ENCODE data around the gene TIAM1. TPM values are rescaled to one million over a fixed set of nuclear protein-coding genes. Genes with fewer than 3 reads are reported as not detected.

Gene TIAM1
- total and polyA plus RNA-seq, 2 donors from 2014 or later: 4.6 to 30.0 TPM

DNA sequence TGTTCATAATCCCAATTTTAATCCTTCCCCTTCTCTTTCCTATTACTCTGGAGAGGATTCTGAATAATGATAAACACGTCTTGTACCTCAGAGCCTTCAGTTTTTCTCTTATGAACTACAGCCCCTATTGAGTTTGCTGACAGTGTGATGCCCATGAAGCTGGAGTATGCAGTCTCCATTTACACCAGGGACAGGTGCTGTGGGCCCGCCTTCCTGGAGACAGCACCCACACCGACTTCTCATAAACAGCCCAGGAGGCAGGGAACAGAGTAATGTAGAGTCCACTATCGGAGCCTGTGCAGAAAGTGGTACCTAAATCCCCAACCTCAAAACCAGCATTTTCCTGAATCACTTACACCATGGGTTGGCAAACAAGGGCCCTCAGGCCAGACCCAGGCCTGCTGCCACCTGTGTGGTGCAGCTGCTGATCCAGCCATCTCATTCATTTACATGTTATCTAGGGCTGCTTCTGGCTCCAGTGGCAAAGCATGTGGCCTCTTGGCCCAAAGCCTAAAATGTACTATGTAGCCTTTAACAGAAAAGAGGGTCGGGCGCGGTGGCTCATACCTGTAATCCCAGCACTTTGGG is 210.7 kb downstream of the TIAM1 start:
- no peak overlapping the region for H3K9ac ChIP-seq (ENCODE audit: low read length in 3 of 3)
- TF ChIP-seq, protein P1, sequence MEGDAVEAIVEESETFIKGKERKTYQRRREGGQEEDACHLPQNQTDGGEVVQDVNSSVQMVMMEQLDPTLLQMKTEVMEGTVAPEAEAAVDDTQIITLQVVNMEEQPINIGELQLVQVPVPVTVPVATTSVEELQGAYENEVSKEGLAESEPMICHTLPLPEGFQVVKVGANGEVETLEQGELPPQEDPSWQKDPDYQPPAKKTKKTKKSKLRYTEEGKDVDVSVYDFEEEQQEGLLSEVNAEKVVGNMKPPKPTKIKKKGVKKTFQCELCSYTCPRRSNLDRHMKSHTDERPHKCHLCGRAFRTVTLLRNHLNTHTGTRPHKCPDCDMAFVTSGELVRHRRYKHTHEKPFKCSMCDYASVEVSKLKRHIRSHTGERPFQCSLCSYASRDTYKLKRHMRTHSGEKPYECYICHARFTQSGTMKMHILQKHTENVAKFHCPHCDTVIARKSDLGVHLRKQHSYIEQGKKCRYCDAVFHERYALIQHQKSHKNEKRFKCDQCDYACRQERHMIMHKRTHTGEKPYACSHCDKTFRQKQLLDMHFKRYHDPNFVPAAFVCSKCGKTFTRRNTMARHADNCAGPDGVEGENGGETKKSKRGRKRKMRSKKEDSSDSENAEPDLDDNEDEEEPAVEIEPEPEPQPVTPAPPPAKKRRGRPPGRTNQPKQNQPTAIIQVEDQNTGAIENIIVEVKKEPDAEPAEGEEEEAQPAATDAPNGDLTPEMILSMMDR (IDR thresholded peaks at IDR 0.05; ENCODE audit: borderline replicate concordance, extremely low read depth, insufficient read depth): no peak
- no peaks in the 10 kb centered on the region for H3K36me3 ChIP-seq (ENCODE audit: control insufficient read depth in 2 of 3, insufficient read depth in 3 of 3, low read length in 3 of 3)
- FAIRE-seq: no peak
- intact Hi-C loops (cut with DNase I): no loop called here
- no peak overlapping the region for H3K4me3 ChIP-seq (ENCODE audit: low read length in 3 of 3)
- DNase-seq: no peak
- H3K9me3 ChIP-seq (ENCODE audit: control insufficient read depth in 2 of 3, insufficient read depth in 1 of 3, low read length in 3 of 3): no peaks in the 10 kb centered on the region
- H3K4me1 ChIP-seq (ENCODE audit: control insufficient read depth in 2 of 3, insufficient read depth in 2 of 3, low read depth in 1 of 3, low read length in 3 of 3): no peaks in the 10 kb centered on the region
- H3K27ac ChIP-seq (ENCODE audit: low read depth in 2 of 2, low read length in 2 of 2): no peak overlapping the region
- H3K27me3 ChIP-seq (ENCODE audit: control insufficient read depth, insufficient read depth, low read length): no peaks in the 10 kb centered on the region

DNA sequence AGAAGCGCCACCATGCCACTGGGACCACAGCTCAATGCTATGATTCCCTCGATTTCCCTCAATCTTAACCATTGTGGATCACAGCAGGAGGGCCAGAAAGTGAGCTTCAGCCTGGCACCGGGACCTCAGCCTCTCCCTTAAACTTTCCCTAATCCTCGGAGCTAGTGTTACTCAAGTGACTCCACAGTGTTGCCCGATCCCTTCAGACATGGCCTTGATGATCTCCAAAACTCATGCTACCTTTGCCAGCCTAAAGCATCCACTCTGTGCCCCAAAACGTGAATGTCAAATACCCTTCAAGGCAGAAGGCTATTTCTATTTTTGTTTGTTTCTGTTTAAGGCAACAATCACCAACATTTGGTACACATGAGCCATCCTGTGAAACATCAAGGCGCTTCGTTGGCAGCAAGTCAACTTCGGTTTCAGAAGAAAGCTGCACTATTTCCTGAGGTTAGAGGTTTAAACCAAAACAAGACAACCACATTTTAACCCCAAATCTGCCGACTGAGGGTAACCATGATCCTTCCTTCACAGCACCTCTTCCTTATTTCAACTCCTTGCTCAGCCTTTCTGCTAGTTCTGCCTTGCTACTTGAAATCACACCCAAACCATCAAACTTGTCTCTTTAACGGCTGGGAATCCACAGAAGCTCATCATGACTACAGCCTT is 211.4 kb downstream of the TIAM1 start:
- TF ChIP-seq, protein P1 (IDR thresholded peaks at IDR 0.05; ENCODE audit: borderline replicate concordance, extremely low read depth, insufficient read depth): no peak

DNA sequence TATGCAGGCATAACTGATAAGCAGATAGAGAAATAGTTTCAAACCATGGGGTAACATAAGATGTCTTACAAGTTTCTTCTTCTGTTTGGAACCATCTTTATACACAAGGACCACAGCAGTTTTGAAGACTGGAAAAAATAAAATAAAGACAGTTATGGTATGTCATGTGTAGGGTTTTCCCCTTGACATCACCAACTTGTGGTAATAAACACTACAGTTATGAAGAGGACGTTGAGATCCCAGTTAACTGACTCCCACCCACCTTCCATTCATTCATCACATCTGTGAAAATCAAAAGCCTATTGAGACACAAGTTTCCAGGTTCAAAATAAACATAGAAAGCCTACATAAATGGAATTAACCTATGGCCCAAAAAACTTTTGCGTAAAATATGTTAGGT is 213.2 kb downstream of the TIAM1 start:
- H3K27ac ChIP-seq (ENCODE audit: low read depth in 2 of 2, low read length in 2 of 2): no peak overlapping the region
- no peak for DNase-seq
- intact Hi-C loops (cut with DNase I): no loop called here
- no peak overlapping the region for H3K4me3 ChIP-seq (ENCODE audit: low read length in 3 of 3)
- H3K9me3 ChIP-seq (ENCODE audit: control insufficient read depth in 2 of 3, insufficient read depth in 1 of 3, low read length in 3 of 3): no peaks in the 10 kb centered on the region
- H3K36me3 ChIP-seq (ENCODE audit: control insufficient read depth in 2 of 3, insufficient read depth in 3 of 3, low read length in 3 of 3): no peaks in the 10 kb centered on the region
- TF ChIP-seq, protein P1 (IDR thresholded peaks at IDR 0.05; ENCODE audit: borderline replicate concordance, extremely low read depth, insufficient read depth): no peak
- no peaks in the 10 kb centered on the region for H3K27me3 ChIP-seq (ENCODE audit: control insufficient read depth, insufficient read depth, low read length)
- no peak for FAIRE-seq
- H3K4me1 ChIP-seq (ENCODE audit: control insufficient read depth in 2 of 3, insufficient read depth in 2 of 3, low read depth in 1 of 3, low read length in 3 of 3): no peaks in the 10 kb centered on the region
- H3K9ac ChIP-seq (ENCODE audit: low read length in 3 of 3): no peak overlapping the region

More for the DNA sequence above, 211.4 kb downstream of the TIAM1 start:
- Histone ChIP-seq H3K4me1 (ENCODE audit: control insufficient read depth in 2 of 3, insufficient read depth in 2 of 3, low read depth in 1 of 3, low read length in 3 of 3) (no peaks in the 10 kb centered on the region), H3K9ac (ENCODE audit: low read length in 3 of 3) (no peak overlapping the region), H3K9me3 (ENCODE audit: control insufficient read depth in 2 of 3, insufficient read depth in 1 of 3, low read length in 3 of 3) (no peaks in the 10 kb centered on the region), H3K27ac (ENCODE audit: low read depth in 2 of 2, low read length in 2 of 2) (no peak overlapping the region), H3K4me3 (ENCODE audit: low read length in 3 of 3) (no peak overlapping the region), H3K27me3 (ENCODE audit: control insufficient read depth, insufficient read depth, low read length) (no peaks in the 10 kb centered on the region), H3K36me3 (ENCODE audit: control insufficient read depth in 2 of 3, insufficient read depth in 3 of 3, low read length in 3 of 3) (no peaks in the 10 kb centered on the region)
- FAIRE-seq (no peak), DNase-seq (no peak)
- intact Hi-C loops (cut with DNase I): no loop called here

Data from kidney (tissue), 14 donors.